Islet of Langerhans (tissue), 1 donor: Measurements from ENCODE around the gene VEGFC.

Source experiments
- FAIRE-seq: peaks from one replicate; lab custom pipeline; 2011; peaks lifted over from hg19 to GRCh38; lab: Jason Lieb, UNC

The VEGFC gene, protein sequence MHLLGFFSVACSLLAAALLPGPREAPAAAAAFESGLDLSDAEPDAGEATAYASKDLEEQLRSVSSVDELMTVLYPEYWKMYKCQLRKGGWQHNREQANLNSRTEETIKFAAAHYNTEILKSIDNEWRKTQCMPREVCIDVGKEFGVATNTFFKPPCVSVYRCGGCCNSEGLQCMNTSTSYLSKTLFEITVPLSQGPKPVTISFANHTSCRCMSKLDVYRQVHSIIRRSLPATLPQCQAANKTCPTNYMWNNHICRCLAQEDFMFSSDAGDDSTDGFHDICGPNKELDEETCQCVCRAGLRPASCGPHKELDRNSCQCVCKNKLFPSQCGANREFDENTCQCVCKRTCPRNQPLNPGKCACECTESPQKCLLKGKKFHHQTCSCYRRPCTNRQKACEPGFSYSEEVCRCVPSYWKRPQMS

DNA sequence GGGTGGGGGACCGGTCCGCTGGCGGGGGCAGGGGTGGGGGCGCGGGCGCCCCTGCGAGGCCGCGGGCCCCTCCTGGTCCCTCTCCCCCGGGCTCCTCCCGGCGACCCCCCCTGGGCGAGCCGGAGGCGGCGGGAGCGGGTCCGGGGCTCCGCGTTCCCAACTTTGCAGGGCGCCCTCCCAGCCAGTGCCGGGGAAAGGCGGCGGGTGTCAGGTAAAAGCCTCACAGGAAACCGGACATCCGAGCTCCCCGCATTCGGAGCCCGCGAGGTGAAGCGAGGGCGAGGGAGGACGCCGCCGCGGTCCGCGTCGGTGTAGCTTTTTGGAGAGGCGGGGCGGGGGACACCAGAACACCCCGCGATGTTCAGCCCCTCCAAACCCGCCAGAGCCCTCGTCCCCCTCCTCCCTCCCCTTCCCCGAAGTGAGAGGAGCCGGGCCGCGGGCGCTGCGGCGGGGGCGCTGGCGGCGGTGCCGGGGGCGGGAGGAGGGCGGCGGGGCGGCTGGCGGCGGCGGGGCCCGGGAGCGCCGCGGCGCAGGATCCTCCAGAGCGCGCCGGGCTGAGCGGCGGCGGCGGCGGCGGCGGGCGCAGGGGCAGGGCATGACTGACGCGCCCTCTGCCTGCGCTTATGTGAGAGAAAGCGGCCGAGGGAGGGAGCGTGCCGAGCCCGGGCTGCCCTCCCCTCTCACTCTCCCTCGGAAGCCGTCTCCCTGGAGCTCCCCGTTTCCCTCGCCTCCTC lies at the start of gene VEGFC:
Gene VEGFC (minus strand): TSS at position 597 of the 734 bp plus-strand sequence. CDS start 611 bp downstream, outside the sequence.
- FAIRE-seq, result no peak

DNA sequence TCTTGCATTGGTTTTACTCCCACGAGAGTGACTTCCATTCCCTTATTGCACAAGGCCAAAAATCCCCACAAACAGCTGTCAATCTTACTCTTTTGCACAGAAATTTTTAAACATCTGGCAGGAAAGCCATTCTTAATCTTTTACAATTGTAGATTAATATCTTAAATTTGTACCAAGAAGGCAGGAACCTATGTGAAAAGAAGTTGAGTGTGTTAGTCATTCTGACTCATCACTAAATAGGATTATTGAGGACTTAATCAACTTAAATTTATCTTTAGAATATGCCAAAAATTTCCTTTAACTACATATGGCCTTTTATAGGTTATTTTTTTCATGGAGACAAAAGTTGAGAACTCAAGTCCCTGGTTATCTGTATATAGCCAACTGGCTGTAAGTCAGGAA lies 49.0 kb upstream of the VEGFC start:
- FAIRE-seq, result no peak

DNA sequence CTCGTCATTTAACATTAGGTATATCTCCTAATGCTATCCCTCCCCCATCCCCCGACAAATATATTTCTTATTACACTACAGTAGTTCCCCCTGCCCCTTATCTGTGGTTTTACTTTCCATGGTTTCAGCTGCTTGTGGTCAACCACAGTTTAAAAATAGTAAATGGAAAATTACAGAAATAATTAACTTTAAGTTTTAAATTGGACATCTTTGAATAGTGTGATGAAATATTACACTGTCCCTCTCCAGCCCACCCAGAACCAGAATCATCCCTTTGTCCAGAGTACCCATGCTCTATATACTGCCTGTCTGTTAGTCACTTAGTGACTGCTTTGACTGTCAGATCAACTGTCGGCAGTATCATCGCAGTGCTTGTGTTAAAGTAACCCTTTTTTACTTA lies 47.4 kb upstream of the VEGFC start:
- no peak for FAIRE-seq

DNA sequence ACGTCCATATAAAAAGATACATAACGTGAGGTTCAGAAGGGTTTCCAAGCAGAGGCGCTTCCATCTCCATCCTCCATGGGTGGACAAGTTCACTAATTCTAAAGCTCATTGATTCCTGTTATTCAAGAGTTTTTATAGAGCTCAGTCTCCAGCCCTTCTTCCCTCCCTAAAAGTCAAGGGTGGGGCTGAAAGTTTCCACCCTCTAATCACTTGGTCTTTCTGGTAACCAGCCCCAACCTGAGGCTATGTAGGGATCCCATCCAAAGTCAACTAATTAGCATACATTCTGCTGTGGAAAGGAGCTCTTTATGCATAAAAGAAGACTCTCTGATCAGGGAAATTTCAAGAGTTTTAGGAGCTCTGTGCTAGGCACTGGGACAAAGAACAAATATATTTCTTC lies 46.9 kb upstream of the VEGFC start:
- FAIRE-seq, result no peak

DNA sequence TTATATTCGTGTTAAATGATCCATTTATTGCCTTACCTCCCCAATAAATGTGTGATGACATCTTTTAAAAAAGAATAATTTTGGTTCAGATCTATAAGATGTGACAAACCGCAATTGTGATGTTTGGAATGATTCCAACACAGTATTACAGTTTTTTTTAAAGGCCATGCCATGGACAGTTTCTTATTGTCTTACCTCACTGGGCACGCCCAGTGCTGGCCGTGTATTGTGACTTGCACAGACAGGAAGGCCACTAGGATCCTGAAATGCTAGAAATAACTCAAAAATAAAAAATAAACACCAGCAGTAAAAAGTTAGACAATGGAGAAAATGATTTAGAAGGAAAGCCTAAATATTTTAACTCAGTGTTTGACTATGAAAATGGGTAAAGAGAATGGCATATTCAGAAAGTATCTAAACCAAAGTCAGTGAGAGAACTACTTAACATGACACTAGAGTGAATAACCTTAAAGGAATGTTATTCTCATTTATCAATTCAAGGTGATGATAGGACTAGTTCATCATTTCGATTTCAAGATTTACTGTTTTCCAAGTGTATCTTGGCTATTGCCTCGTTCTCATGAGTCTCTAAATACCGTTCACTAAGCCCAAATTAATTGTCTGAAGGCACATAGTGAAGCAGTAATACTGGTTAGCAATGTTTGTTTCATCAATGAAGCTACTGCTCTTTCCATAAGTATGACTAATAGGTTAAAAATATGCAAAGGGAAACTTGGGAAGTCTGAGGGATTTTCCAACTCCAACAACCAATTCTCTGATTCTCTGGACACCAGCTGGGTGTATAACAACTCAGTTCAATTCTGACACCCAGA lies 46.1 kb upstream of the VEGFC start:
- no peak for FAIRE-seq

DNA sequence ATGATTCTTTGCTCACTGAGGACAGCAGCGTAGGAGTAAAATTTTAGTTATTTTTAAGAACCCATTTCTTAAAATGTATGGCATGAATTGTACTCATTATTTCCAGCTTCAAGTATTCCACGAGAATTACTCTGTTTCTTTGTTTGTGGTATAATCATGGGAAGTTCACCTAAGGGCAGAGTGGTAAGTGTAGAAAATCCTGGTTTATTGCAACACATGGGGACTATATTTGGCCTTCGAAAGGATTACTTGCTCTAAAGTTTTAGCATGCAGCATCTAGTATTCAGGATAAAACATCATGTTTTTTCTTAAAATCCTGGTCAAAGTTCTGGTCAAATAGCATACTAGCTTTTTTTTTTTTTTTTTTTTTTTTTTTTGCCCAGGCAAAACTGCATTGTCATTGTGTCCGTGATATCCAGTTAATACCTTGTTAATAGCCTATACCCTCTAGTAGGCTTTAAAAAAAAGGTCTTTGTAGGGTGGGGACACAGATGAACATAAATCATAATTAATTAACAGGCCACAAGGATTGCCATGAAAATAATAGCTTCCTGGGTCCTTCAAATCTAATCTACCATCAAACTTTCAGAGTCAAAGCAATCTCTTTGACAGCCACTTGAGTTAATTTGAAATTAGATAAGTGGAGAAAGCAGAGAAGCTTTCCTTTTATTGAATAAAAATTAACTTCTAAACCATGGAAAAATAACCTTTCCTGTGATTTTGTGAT lies 44.6 kb upstream of the VEGFC start:
- no peak for FAIRE-seq

DNA sequence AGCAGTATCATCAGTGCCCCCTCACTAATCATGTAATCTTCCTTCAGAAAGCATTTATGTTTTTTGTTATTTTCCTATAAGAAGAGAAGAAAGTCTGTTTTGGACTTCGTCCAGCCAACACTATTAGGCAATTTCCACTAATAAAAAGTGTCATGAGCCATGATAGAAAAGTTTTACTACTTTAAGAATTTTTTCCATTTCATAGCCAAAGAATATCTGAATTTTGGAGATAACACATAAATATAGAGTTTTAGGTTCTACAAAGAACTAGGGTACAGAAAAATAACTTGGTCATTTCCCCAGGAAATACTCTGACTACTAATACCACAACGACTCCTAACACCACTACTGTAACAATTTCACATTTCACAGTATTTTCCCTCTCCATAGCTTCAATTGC lies 41.8 kb upstream of the VEGFC start:
- FAIRE-seq, result no peak

DNA sequence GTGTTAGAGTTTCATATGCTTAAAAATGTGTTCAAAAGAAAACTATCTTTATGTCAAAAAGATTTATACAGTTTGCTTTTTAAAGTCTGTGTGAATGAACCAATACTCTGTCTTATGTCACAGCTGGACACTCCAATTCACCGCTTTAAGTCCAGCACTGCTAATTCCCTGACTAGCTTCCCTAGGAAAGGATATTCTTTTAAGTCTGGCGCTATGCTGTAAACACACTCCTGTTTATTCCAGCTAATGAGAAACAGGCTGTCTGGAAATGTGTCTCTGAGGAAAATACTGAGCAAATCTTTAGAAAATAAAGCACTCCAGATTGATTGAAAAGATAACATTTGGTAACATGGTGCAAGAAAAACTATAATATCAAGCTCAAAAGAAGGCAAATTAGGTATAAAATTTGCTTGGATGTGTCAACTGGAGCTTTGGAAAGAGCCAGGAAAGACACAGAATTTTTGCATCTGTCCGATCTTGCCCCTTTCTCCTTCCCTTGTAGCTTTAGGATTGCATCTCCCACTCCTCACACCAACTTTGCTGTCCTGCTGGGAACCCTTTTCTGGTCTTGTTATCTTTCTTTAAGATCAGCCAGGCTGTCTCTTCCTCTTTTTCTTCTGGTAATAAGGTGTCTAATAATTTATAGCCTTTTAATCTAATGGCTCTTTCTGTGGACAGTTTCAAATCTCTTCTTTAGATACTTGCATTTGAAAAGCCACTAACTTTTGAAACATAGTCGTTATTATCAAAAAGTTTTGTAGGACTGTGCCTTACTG lies 40.9 kb upstream of the VEGFC start:
- FAIRE-seq, result no peak

DNA sequence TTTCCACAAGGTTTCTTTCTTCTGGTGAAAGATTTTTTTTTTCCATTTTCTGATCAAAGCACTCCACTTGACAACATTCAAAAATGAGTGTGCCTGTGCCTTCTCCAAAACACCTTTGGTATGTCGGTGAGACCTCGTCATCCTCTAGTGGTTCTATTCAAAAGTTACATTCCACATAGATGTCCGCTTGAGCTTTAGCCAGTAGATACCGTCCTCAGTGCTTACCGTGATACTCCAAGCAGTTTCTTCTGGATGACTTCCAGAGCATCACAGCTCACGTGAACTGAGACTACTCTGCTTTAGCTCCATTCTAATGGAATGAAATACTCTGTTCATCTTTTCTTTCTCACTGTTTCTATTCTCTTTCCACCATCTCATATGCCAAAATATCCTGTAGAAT lies 38.2 kb upstream of the VEGFC start:
- FAIRE-seq, result no peak

DNA sequence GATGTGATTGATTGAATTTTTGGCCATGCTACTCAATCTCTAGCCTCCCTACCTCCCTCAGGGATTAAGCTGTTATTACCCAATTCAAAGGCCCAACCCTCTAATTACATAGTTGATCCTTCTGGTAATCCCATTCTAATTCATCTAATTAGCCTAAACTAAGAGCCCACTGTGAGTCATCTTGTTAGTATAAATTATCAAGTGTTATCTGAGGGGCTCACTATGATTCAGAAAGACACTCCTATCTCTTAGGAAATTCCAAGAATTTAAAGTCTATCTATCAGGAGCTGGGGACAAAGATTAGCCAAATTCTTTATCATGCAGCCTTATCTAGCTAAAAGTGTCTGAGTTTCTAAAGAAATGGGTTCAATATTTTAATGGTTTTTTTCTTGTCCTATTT lies 32.9 kb upstream of the VEGFC start:
- FAIRE-seq, result no peak

DNA sequence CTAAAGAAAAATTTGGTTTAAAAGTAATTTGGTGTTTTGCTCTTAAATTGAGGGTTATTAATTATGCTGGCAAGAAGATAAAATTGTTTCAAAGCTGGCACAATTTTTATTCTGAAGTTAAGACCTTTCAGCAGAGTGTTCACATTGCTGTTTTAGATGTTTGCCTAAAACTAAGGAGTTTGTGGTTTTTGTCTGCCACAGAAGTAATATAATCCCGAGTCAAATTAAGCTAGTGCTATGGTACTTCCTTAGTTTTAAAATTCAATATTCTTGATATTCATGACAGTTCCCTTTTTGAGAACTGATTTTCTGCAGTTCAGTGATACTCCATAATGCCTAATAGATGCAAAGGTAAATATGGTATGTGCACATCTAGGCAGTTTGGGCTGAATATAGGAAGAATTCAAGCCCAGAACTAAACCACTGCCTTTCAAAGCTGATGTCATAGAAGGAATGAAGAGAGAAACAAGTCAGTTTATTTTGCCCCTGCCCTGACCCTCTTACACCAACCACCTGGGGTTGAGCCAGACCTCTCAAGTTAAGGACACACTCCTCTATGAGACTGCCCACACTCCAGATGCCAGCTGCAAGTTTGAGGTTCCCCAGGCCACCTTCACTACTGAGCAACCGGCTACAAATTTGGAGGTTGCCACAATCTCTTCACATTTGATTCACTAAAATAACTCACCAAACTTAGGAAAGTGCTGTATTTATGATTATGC lies 32.1 kb upstream of the VEGFC start:
- FAIRE-seq, result no peak

DNA sequence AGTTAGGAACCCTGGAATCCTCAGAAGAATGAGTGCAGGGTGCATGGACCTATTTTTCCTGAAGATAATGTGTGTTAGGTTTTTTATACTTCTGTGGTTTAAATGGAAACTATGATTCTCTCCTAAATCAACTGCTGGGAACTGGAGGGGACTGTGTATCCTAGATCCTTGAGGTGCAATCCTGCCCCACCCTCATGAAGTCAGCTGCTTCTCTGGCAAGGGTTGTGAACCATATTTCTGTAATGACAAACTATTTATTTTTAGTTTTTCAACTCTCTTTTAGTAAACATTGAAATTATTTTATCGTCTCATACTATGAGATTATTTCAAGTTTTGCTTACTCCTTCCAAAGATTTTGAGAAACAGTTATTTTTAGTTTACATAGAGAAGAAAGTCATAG lies 25.8 kb upstream of the VEGFC start:
- no peak for FAIRE-seq

DNA sequence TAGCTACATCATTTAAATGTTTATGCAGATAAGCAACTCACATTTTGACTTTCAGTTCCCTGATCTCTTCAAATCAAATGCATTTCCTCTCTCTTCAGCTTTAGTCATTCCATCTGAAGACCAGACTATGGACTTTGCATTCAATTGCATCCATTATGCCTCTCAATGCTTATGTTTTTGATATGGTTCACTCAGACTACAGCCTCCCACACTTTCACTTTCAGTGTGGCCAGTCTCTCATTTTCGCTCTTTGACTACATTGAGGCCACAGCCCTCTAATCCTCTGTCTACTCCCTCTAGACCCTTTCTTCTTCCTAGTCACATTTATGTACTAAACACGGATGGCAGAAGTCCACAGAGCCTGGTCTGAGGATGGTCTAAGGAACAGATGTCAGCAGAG lies 24.5 kb upstream of the VEGFC start:
- no peak for FAIRE-seq

DNA sequence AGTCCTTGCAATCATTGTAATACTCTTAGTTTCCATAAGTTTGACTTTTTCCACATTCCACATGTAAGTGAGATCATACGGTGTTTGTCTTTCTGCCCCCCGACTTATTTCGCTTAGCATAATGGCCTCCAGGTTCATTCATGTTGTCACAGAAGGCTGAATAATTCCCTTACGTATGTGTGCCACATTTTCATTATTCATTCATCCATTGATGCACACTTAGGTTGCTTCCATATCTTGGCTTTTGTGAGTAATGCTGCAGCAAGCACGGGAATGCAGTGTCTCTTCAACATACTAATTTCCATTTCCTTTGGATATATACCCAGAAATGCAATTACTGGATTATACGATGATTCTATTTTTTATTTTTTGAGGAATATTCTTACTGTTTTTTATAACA lies 22.0 kb upstream of the VEGFC start:
- FAIRE-seq, result no peak

DNA sequence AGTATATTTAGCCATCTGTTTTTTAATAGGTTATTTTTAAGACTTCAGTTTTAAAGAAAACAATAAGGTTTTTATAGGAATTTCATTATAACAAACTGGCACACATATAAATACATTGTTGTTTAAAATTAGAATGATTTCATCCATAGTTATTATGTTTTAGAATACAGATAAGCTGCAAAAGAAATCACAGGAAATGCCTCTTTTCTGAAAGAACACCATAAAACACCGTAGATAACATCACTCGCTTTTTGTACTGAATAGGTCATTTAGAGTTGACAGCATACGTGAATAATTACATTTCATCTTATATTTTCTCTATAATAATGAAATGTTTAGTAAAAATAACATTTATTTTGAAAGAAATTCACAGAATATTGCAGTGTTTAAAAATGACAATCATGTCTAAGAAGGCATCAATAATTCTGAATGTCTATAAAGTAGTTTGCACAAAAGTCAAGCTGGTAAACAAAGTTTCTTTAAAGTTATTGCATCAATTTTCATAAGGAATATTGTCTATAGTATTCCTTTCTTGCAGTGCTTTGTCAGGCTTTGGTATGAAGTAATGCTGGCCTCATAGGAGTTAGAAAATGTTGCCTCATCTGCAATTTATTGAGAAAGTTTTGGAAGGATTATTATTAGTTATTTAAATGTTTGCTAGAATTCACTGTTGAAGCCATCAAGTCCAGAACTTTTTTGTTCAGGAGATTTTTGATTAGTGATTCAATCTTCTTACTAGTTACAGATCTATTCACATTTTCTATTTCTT lies 17.9 kb upstream of the VEGFC start:
- FAIRE-seq, result no peak

DNA sequence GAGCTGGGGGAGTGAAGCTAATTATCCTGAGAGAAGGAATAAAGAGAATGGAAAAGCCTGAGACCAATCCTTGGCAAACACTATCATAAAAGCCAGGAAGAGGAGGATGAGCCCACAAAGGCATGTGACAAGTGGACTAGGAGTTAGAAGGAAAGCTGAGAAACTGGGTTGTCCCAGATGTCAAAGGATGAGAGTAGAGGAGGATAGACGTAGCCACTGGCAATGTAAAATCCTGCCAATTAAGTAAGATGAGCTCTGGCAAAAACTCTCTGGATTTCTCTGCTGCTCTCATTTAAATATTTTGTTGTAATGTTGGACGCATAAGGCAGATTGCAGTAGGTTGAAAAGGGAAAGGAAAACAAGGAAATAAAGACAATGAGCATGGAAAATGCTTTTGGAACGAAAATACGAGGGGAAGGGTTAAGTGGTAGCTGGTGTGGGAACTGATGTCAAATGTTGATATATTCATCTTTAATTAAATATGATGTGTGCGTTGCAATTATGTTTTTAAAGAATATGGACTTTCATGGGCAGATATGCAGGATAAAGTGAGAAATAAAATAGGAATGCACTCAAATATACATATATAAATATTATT lies 14.2 kb upstream of the VEGFC start:
- FAIRE-seq, result no peak

DNA sequence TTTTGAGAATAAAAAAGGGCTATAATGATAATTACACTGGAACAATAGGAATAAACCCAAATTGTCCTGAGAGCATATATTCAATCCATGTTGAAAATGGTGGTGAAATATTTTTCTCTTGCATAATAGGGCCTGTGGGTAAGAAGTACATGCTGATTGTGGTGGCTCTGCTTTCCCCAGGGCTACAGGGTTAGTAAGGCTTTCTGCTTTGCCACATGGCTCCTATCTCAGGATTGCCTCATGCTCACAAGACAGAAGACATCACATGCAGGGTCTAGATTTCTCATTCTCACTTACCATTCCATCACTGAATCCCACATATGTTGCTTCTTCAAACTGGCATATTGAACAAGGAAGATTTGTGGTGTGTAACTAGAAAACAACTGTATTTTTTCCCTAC lies 12.4 kb upstream of the VEGFC start:
- FAIRE-seq, result no peak

DNA sequence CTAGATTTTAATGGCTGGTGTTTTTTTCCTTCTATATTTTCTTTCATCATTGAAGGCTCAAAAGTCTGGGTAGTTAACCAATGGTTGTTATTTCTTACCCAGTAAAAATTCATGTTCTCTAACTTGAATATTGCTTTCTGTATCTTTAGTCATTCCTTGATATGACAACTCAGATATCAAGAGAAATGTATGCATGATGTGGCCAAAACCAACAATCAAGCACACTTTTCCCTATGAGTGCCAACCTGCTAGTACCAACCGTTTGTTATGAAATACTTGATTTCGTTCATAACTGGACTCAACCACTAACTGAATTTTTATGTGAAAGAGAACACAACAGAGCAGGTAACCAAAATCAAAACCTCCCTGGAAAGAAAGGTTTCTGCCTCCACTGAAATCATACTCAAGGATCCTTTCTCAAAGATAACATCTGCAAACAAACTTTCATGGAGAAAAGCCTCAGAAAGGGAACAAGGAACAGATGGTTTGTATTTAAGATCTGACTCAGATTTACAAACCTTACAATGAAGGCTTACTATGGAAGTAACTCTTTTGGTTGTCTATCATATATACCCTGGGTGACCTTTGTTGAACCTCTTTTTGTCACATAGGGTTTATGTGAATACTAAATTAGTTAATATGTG lies 8.3 kb upstream of the VEGFC start:
- FAIRE-seq, result no peak

DNA sequence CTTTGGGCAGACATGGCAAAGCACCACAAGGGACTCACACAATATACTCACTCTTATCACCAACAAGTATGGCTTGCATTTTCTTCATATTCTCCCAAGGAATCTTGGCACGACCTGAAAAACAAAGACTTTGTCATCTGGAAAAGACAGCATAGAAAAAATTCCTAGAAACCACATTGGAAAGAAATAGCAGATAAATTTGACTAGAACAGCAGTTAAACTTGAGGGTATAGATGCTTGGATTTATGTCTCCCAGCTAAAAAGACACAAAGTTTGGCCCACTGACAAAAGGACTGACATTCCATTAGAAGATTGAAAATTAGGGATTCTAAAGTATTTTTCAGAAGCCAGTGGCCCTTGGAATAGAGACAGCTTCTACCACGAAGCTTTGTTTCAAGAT lies 6.9 kb upstream of the VEGFC start:
- FAIRE-seq, result no peak
